Gastroesophageal sphincter (tissue), 4 donors: ENCODE results near the gene WDR59. TPM values are rescaled to one million over a fixed set of nuclear protein-coding genes. Genes with fewer than 3 reads are reported as not detected.

Experiments used
- ATAC-seq: fragments of 150-250 bp; one replicate; pipeline ENCODE4 v1.9.1; 2016; ENCODE audit warnings: mild to moderate bottlenecking, moderate library complexity
- H3K27ac ChIP-seq, 4 donors: fragments of 200-600 bp; sonication (generic) in 3 of 4; 1 replicate in 3 of 4; 2 replicates in 1 of 4; pipeline ENCODE4 v1.5.1; 2016 to 2019
- H3K27me3 ChIP-seq: fragments of 200-600 bp; sonication (generic); one replicate; pipeline ENCODE4 v1.5.1; 2019
- H3K36me3 ChIP-seq, 2 donors: fragments of 200-600 bp; sonication (generic); one replicate each; pipeline ENCODE4 v1.5.1; 2019; ENCODE audit warnings: control low read depth in 1 of 2
- H3K4me1 ChIP-seq, 3 donors: fragments of 200-600 bp; sonication (generic); 1 replicate in 2 of 3; 2 replicates in 1 of 3; pipeline ENCODE4 v1.5.1; 2016 to 2019; ENCODE audit warnings: control low read depth in 2 of 3
- H3K4me3 ChIP-seq, 2 donors: fragments of 200-600 bp; sonication (generic); one replicate each; pipeline ENCODE4 v1.5.1; 2019; ENCODE audit warnings: mild to moderate bottlenecking in 1 of 2, moderate library complexity in 1 of 2
- H3K9me3 ChIP-seq, 3 donors: fragments of 200-600 bp; sonication (generic); one replicate each; pipeline ENCODE4 v1.5.1; 2017 to 2019; ENCODE audit warnings: control low read depth in 2 of 3
- CTCF ChIP-seq, 4 experiments: fragments of 200-600 bp in 2 of 4; fragments of 450-650 bp in 2 of 4; sonication (generic) in 1 of 4; IDR thresholded peaks; one replicate each; pipeline ENCODE4 v1.5.1; 2017 to 2019; ENCODE audit warnings: antibody characterized with exemption in 4 of 4, mild to moderate bottlenecking in 2 of 4, moderate library complexity in 2 of 4
- EP300 ChIP-seq: sonication (generic); formaldehyde crosslinking; IDR thresholded peaks from one replicate; pipeline ENCODE4 v1.6.1; 2017; ENCODE audit warnings: antibody characterized with exemption, mild to moderate bottlenecking
- POLR2A ChIP-seq, 2 donors: fragments of 450-650 bp; IDR thresholded peaks; one replicate each; pipeline ENCODE4 v1.6.1; 2017; ENCODE audit warnings: antibody characterized with exemption in 2 of 2, mild to moderate bottlenecking in 2 of 2, moderate library complexity in 1 of 2
- POLR2AphosphoS5 ChIP-seq: sonication (generic); formaldehyde crosslinking; IDR thresholded peaks from one replicate; pipeline ENCODE4 v1.6.1; 2017; ENCODE audit warnings: antibody characterized with exemption
- WGBS, 2 donors: methylation state at CpG; one replicate each; pipeline ENCODE4 v1.1.5; 2018; ENCODE audit warnings: low coverage in 1 of 2; 5-methylcytosine and 5-hydroxymethylcytosine counted together
- total RNA-seq, 4 donors: library from RNA; depleted of rRNA; stranded (reverse); fragments of >200 nt; gene quantifications; one replicate each; pipeline ENCODE4 v1.1.0, GENCODE V29; 2016

WDR59 gene
- total RNA-seq, 4 donors from 2014 or later: 18.4 to 31.3 (median 21.4) TPM

DNA sequence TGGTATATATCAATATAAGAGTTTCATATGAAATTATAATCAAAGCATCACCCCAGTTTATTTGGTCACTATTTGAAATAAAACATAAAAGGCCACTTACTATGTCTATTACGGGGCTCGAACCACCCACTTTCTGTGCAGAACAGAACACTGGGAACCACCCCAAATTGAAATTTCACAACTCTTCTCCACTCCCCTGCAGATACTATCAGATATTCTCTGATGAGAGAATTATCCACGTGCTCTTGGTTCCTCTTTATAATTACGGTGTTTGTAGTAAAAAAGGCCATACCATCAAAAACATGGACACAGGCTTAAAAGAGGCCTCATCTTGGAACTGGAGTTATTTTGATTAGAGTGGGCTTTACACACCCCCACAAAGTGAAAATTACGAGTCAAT lies 82.8 kb downstream of the WDR59 start:
- Histone ChIP-seq H3K36me3 (peaks cover 0 to 72% of the 10 kb centered on the region in 2 donors), H3K27ac (no peak overlapping the region), H3K27me3 (no peaks in the 10 kb centered on the region), H3K9me3 (no peaks in the 10 kb centered on the region), H3K4me1 (peaks cover 0 to 17% (median 0%) of the 10 kb centered on the region in 3 donors), H3K4me3 (no peak overlapping the region)
- ATAC-seq: no peak
- no peak for TF ChIP-seq POLR2A (IDR thresholded peaks at IDR 0.05)
- no peak for TF ChIP-seq EP300
- TF ChIP-seq CTCF (IDR thresholded peaks at IDR 0.05): no peak
- no peak for TF ChIP-seq POLR2AphosphoS5
- 84 to 86% methylated on average over 4 to 5 of the region's 5 CpGs for WGBS, 2 donors

DNA sequence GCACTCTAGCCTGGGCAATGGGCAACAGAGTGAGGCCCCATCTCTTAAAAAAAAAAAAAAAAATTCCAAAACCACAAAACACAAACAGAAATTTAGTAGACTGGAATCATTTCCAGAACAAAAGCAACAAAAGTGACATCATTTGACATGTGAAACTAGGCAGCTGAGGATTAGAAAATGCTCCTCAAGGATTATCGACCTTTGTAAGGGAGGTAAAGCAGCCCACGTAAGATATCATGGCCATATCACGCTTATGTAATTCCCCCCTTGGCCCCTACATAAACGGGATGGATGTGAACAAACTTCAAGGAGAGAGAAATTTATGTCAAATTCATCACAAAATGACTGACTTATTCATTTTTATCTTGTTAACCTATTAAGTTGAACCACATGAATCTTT lies 83.3 kb downstream of the WDR59 start:
- no peak for ATAC-seq
- Histone ChIP-seq H3K27ac (no peak overlapping the region), H3K27me3 (no peaks in the 10 kb centered on the region), H3K36me3 (peaks cover 0 to 72% of the 10 kb centered on the region in 2 donors), H3K4me1 (peaks cover 0 to 17% (median 0%) of the 10 kb centered on the region in 3 donors), H3K4me3 (no peak overlapping the region), H3K9me3 (no peaks in the 10 kb centered on the region)
- TF ChIP-seq POLR2A (IDR thresholded peaks at IDR 0.05) (no peak), POLR2AphosphoS5 (no peak), CTCF (IDR thresholded peaks at IDR 0.05) (no peak), EP300 (no peak)
- WGBS, 2 donors: 91 to 92% methylated on average over 4 of the region's 4 CpGs

- H3K4me1 ChIP-seq: peaks cover 0 to 17% (median 0%) of the 10 kb centered on the region in 3 donors
- WGBS, 2 donors: 93% methylated on average over 3 to 4 of the region's 4 CpGs
- H3K9me3 ChIP-seq: no peaks in the 10 kb centered on the region
- no peak overlapping the region for H3K4me3 ChIP-seq
- H3K27me3 ChIP-seq: no peaks in the 10 kb centered on the region
- peaks cover 0 to 77% of the 10 kb centered on the region in 2 donors for H3K36me3 ChIP-seq
- TF ChIP-seq POLR2AphosphoS5 (no peak), EP300 (no peak), POLR2A (IDR thresholded peaks at IDR 0.05) (no peak), CTCF (IDR thresholded peaks at IDR 0.05) (no peak)
- no peak overlapping the region for H3K27ac ChIP-seq
- no peak for ATAC-seq
Measured at GRCh38 chr16:74899816-74900215, 85.1 kb downstream of the WDR59 start.

- H3K4me3 ChIP-seq: no peak overlapping the region
- ATAC-seq: no peak
- WGBS, 2 donors: 79 to 87% methylated on average over 6 to 8 of the region's 8 CpGs
- no peak overlapping the region for H3K27ac ChIP-seq
- TF ChIP-seq EP300: no peak
- no peak for TF ChIP-seq POLR2AphosphoS5
- no peak for TF ChIP-seq CTCF (IDR thresholded peaks at IDR 0.05)
- TF ChIP-seq POLR2A (IDR thresholded peaks at IDR 0.05): no peak
- H3K36me3 ChIP-seq: peaks cover 0 to 82% of the 10 kb centered on the region in 2 donors
- no peaks in the 10 kb centered on the region for H3K27me3 ChIP-seq
- peaks cover 0 to 14% (median 0%) of the 10 kb centered on the region in 3 donors for H3K4me1 ChIP-seq
- H3K9me3 ChIP-seq: no peaks in the 10 kb centered on the region
Measured at GRCh38 chr16:74898659-74899058, 86.3 kb downstream of the WDR59 start.

GRCh38 chr16:74896389-74897370 lies 88.2 kb downstream of the WDR59 start:
- no peaks in the 10 kb centered on the region for H3K9me3 ChIP-seq
- no peak overlapping the region for H3K4me3 ChIP-seq
- H3K27ac ChIP-seq: no peak overlapping the region
- ATAC-seq: no peak
- TF ChIP-seq POLR2AphosphoS5 (no peak), POLR2A (IDR thresholded peaks at IDR 0.05) (no peak), EP300 (no peak), CTCF (IDR thresholded peaks at IDR 0.05) (no peak)
- whole genome bisulfite sequencing, 2 donors: 86% methylated on average over 13 to 14 of the region's 14 CpGs
- H3K27me3 ChIP-seq: no peaks in the 10 kb centered on the region
- H3K36me3 ChIP-seq: peaks cover 0 to 88% of the 10 kb centered on the region in 2 donors
- H3K4me1 ChIP-seq: no peaks in the 10 kb centered on the region
